Panc1 (cell line): ENCODE measurements around the gene UVSSA.

Experiments
- CTCF ChIP-seq: fragments of 450-650 bp; IDR thresholded peaks from 2 replicates; pipeline ENCODE4 v1.5.1; 2017; ENCODE audit warnings: mild to moderate bottlenecking
- POLR2AphosphoS5 ChIP-seq: IDR thresholded peaks from 2 replicates; pipeline ENCODE4 v1.6.1; 2012; ENCODE audit warnings: mild to moderate bottlenecking, low read depth, low read length, moderate library complexity
- REST ChIP-seq, 2 experiments: IDR thresholded peaks; 2 replicates each; pipeline ENCODE4 v1.6.1; 2011 to 2012; ENCODE audit warnings: low read depth in 2 of 2, control low read depth in 1 of 2, low read length in 1 of 2, mild to moderate bottlenecking in 1 of 2, moderate library complexity in 1 of 2; ENCODE audit not compliant: insufficient read depth in 1 of 2
- SIN3A ChIP-seq: IDR thresholded peaks from 2 replicates; pipeline ENCODE4 v1.6.1; 2012; ENCODE audit warnings: low read depth, mild to moderate bottlenecking, low read length, moderate library complexity, borderline replicate concordance; ENCODE audit not compliant: insufficient read depth

- TF ChIP-seq POLR2AphosphoS5 (no peak), CTCF (no peak), REST (IDR thresholded peaks at IDR 0.05; ENCODE audit: insufficient read depth in 1 of 2, low read depth in 2 of 2, low read length in 1 of 2) (no peak), SIN3A (no peak)
These were observed 9.6 kb upstream of the UVSSA start for GRCh38 chr4:1337376-1337831.
